HG02678 (cell line): ENCODE results near the gene VSX2.
"Not testable (repeated sequence)": the region's sequence is repeated elsewhere in the genome, so short reads cannot be mapped to it uniquely, and the experiment has no call there.

Experiments
- ATAC-seq: cut with Tn5 transposase; IDR thresholded peaks from one replicate; pipeline ENCODE4 v1.9.1; 2021; ENCODE audit warnings: mild to moderate bottlenecking, moderate library complexity; ENCODE audit not compliant: unreplicated experiment

The VSX2 gene

GRCh38 chr14:74257941-74258763, 18.9 kb downstream of the VSX2 start:
- ATAC-seq, result no peak

GRCh38 chr14:74258764-74259035, 19.5 kb downstream of the VSX2 start:
- ATAC-seq, result no peak

GRCh38 chr14:74259513-74259912, 20.3 kb downstream of the VSX2 start:
- no peak for ATAC-seq

GRCh38 chr14:74260525-74261233, 21.4 kb downstream of the VSX2 start:
- ATAC-seq, result no peak

- ATAC-seq, result no peak
Measured at GRCh38 chr14:74261288-74261687, 22.0 kb downstream of the VSX2 start.

- no peak for ATAC-seq
Measured at GRCh38 chr14:74262076-74262475, 22.8 kb downstream of the VSX2 start.

GRCh38 chr14:74263181-74263580, 23.9 kb downstream of the VSX2 start:
- ATAC-seq, result no peak

- no peak for ATAC-seq
Measured at GRCh38 chr14:74263921-74264320, 24.7 kb downstream of the VSX2 start.

GRCh38 chr14:74265301-74265965, 26.2 kb downstream of the VSX2 start:
- no peak for ATAC-seq

- ATAC-seq, result no peak
Measured at GRCh38 chr14:74267588-74267987, 28.3 kb downstream of the VSX2 start.

GRCh38 chr14:74270382-74271177, 31.3 kb downstream of the VSX2 start:
- not testable (repeated sequence) for ATAC-seq

GRCh38 chr14:74271365-74271764, 32.1 kb downstream of the VSX2 start:
- no peak for ATAC-seq

GRCh38 chr14:74275241-74275841, 36.1 kb downstream of the VSX2 start:
- ATAC-seq, result no peak

- ATAC-seq, result no peak
Measured at GRCh38 chr14:74278080-74278479, 38.8 kb downstream of the VSX2 start.

GRCh38 chr14:74281069-74281468, 41.8 kb downstream of the VSX2 start:
- no peak for ATAC-seq

GRCh38 chr14:74286736-74287135, 47.5 kb downstream of the VSX2 start:
- ATAC-seq, result no peak

- no peak for ATAC-seq
Measured at GRCh38 chr14:74289801-74290200, 50.6 kb downstream of the VSX2 start.

GRCh38 chr14:74290415-74290814, 51.2 kb downstream of the VSX2 start:
- no peak for ATAC-seq

- no peak for ATAC-seq
Measured at GRCh38 chr14:74292061-74292460, 52.8 kb downstream of the VSX2 start.

- no peak for ATAC-seq
Measured at GRCh38 chr14:74293606-74294005, 54.4 kb downstream of the VSX2 start.

GRCh38 chr14:74296037-74296467, 56.8 kb downstream of the VSX2 start:
- no peak for ATAC-seq
